ENCODE measurements around the gene C1orf159. TPM values are rescaled to one million over a fixed set of nuclear protein-coding genes. Genes with fewer than 3 reads are reported as not detected.

C1orf159 gene
- total RNA-seq, 2 donors from 2014 or later = 23.1 to 29.5 TPM

- no peak overlapping the region for H3K4me3 Mint-ChIP-seq
- 91 to 95% methylated on average over 25 to 30 of the region's 30 CpGs for WGBS, 2 experiments (ENCODE audit: insufficient coverage in 1 of 2, insufficient read length in 1 of 2)
- H3K4me3 ChIP-seq (ENCODE audit: low read length) = no peak overlapping the region
- TF ChIP-seq, protein P1, sequence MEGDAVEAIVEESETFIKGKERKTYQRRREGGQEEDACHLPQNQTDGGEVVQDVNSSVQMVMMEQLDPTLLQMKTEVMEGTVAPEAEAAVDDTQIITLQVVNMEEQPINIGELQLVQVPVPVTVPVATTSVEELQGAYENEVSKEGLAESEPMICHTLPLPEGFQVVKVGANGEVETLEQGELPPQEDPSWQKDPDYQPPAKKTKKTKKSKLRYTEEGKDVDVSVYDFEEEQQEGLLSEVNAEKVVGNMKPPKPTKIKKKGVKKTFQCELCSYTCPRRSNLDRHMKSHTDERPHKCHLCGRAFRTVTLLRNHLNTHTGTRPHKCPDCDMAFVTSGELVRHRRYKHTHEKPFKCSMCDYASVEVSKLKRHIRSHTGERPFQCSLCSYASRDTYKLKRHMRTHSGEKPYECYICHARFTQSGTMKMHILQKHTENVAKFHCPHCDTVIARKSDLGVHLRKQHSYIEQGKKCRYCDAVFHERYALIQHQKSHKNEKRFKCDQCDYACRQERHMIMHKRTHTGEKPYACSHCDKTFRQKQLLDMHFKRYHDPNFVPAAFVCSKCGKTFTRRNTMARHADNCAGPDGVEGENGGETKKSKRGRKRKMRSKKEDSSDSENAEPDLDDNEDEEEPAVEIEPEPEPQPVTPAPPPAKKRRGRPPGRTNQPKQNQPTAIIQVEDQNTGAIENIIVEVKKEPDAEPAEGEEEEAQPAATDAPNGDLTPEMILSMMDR (conservative IDR thresholded peaks at IDR 0.05) = no peak
- H3K9ac ChIP-seq (ENCODE audit: extremely low read depth, low read length, poor library complexity, severe bottlenecking) = no peak overlapping the region
- H3K4me1 ChIP-seq (ENCODE audit: control insufficient read depth, insufficient read depth, low read length) = peaks cover 6% of the 10 kb centered on the region
- no peaks in the 10 kb centered on the region for H3K9me3 Mint-ChIP-seq
- peaks cover 34% of the 10 kb centered on the region for H3K36me3 Mint-ChIP-seq (ENCODE audit: low read depth)
- peaks cover 36% of the 10 kb centered on the region for H3K27me3 ChIP-seq (ENCODE audit: control insufficient read depth, insufficient read depth, low read length, poor library complexity, severe bottlenecking)
- H3K27ac ChIP-seq (ENCODE audit: low read depth, low read length) = no peak overlapping the region
- DNase-seq = no peak
- peaks cover 6% of the 10 kb centered on the region for H3K4me1 Mint-ChIP-seq
- H3K36me3 ChIP-seq (ENCODE audit: control insufficient read depth, insufficient read depth, low read length) = peaks cover 8% of the 10 kb centered on the region
- H3K27ac Mint-ChIP-seq = no peak overlapping the region
- H3K27me3 Mint-ChIP-seq (ENCODE audit: insufficient read depth) = peaks cover 57% of the 10 kb centered on the region
- no peaks in the 10 kb centered on the region for H3K9me3 ChIP-seq (ENCODE audit: control insufficient read depth, low read length)
Measured at GRCh38 chr1:1037366-1038327, 78.2 kb downstream of the C1orf159 start.

- Histone ChIP-seq H3K4me1 (ENCODE audit: control insufficient read depth, insufficient read depth, low read length) (peaks cover 6% of the 10 kb centered on the region), H3K9me3 (ENCODE audit: control insufficient read depth, low read length) (no peaks in the 10 kb centered on the region), H3K36me3 (ENCODE audit: control insufficient read depth, insufficient read depth, low read length) (no peaks in the 10 kb centered on the region), H3K4me3 (ENCODE audit: low read length) (no peak overlapping the region), H3K27me3 (ENCODE audit: control insufficient read depth, insufficient read depth, low read length, poor library complexity, severe bottlenecking) (peaks cover 36% of the 10 kb centered on the region), H3K9ac (ENCODE audit: extremely low read depth, low read length, poor library complexity, severe bottlenecking) (no peak overlapping the region), H3K27ac (ENCODE audit: low read depth, low read length) (no peak overlapping the region)
- Mint-ChIP-seq H3K27me3 (ENCODE audit: insufficient read depth) (peaks cover 66% of the 10 kb centered on the region), H3K27ac (no peak overlapping the region), H3K36me3 (ENCODE audit: low read depth) (peaks cover 29% of the 10 kb centered on the region), H3K4me1 (peaks cover 13% of the 10 kb centered on the region), H3K4me3 (no peak overlapping the region), H3K9me3 (no peaks in the 10 kb centered on the region)
- TF ChIP-seq, protein P1 (conservative IDR thresholded peaks at IDR 0.05) = no peak
- WGBS, 2 experiments (ENCODE audit: insufficient coverage in 1 of 2, insufficient read length in 1 of 2) = 92 to 93% methylated on average over 14 to 19 of the region's 19 CpGs
- DNase-seq = peak; percentile 67
Measured at GRCh38 chr1:1035291-1035943, 80.5 kb downstream of the C1orf159 start.

DNA sequence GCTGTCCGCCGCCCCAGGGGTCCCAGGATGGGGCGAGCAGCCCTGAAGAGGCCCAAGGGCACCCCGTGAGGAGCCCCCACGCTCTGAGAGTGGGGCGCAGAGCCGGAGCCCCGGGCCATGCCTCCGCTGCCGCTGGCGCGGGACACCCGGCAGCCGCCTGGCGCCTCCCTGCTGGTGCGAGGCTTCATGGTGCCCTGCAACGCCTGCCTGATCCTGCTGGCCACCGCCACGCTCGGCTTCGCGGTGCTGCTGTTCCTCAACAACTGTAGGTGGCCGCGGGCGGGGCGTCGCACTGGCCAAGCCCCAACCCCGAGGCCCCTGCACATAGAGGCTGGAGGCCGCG lies 81.5 kb downstream of the C1orf159 start:
- no peak overlapping the region for H3K27ac ChIP-seq (ENCODE audit: low read depth, low read length)
- peaks cover 9% of the 10 kb centered on the region for H3K4me1 Mint-ChIP-seq
- no peak overlapping the region for H3K9ac ChIP-seq (ENCODE audit: extremely low read depth, low read length, poor library complexity, severe bottlenecking)
- peaks cover 6% of the 10 kb centered on the region for H3K4me1 ChIP-seq (ENCODE audit: control insufficient read depth, insufficient read depth, low read length)
- 45 to 84% methylated on average over 19 to 30 of the region's 30 CpGs for WGBS, 2 experiments (ENCODE audit: insufficient coverage in 1 of 2, insufficient read length in 1 of 2)
- no peaks in the 10 kb centered on the region for H3K9me3 Mint-ChIP-seq
- no peak overlapping the region for H3K27ac Mint-ChIP-seq
- peak overlapping the region; percentile 23 for H3K4me3 ChIP-seq (ENCODE audit: low read length)
- peak; percentile 82 for DNase-seq
- no peaks in the 10 kb centered on the region for H3K36me3 ChIP-seq (ENCODE audit: control insufficient read depth, insufficient read depth, low read length)
- TF ChIP-seq, protein P1 (conservative IDR thresholded peaks at IDR 0.05) = peak; percentile 36
- peaks cover 28% of the 10 kb centered on the region for H3K27me3 ChIP-seq (ENCODE audit: control insufficient read depth, insufficient read depth, low read length, poor library complexity, severe bottlenecking)
- peaks cover 56% of the 10 kb centered on the region for H3K27me3 Mint-ChIP-seq (ENCODE audit: insufficient read depth)
- peaks cover 29% of the 10 kb centered on the region for H3K36me3 Mint-ChIP-seq (ENCODE audit: low read depth)
- peak overlapping the region; percentile 49 for H3K4me3 Mint-ChIP-seq
- no peaks in the 10 kb centered on the region for H3K9me3 ChIP-seq (ENCODE audit: control insufficient read depth, low read length)
